SK-N-SH (cell line): ENCODE data around the gene TEKTIP1. TPM values are rescaled to one million over a fixed set of nuclear protein-coding genes. Genes with fewer than 3 reads are reported as not detected.

Source experiments
- CTCF ChIA-PET: fragments of 300-600, 350-600 bp; formaldehyde crosslinking; extraction: SDS; loops from one replicate; lab custom pipeline; 2021; lab: Yijun Ruan, JAX
- POLR2A ChIA-PET: fragments of 350-600 bp; sonication (Branson Sonifier 250); formaldehyde crosslinking; extraction: SDS; loops from one replicate; lab custom pipeline; 2020; ENCODE audit warnings: antibody characterized with exemption, inconsistent platforms; lab: Yijun Ruan, JAX
- DNase-seq: peaks from one replicate; pipeline ENCODE4 v3.0.0; 2012
- H2AFZ ChIP-seq: fragments of 200-600 bp; sonication (generic); 2 replicates; pipeline ENCODE4 v1.8.1; 2016; ENCODE audit warnings: antibody characterized with exemption, mild to moderate bottlenecking, low read depth
- H3F3A ChIP-seq: fragments of 200-600 bp; sonication (generic); replicated peaks from 2 replicates; pipeline ENCODE3; 2016; ENCODE audit warnings: antibody characterized with exemption, mild to moderate bottlenecking; ENCODE audit not compliant: insufficient read depth
- H3K27ac ChIP-seq, 2 experiments: fragments of 200-500 bp in 1 of 2; fragments of 200-600 bp in 1 of 2; sonication (Bioruptor generic) in 1 of 2; sonication (generic), shearing (Covaris generic) in 1 of 2; 2 replicates each; pipeline versions ENCODE4 v1.5.1 to v1.6.1; 2014 to 2016; ENCODE audit warnings: low read depth in 2 of 2, inconsistent platforms in 1 of 2, low read length in 1 of 2, mild to moderate bottlenecking in 1 of 2, mixed read lengths in 1 of 2
- H3K27me3 ChIP-seq: fragments of 200-600 bp; sonication (generic), shearing (Covaris generic); 2 replicates; pipeline ENCODE4 v1.6.1; 2016; ENCODE audit warnings: mixed run types; ENCODE audit not compliant: insufficient read depth
- H3K36me3 ChIP-seq, 2 experiments: fragments of 200-500 bp in 1 of 2; fragments of 200-600 bp in 1 of 2; sonication (Bioruptor generic) in 1 of 2; sonication (generic) in 1 of 2; replicated peaks in 1 of 2; 2 replicates each; pipeline versions ENCODE3 to v1.5.1; 2014 to 2016; ENCODE audit warnings: low read length in 1 of 2, mild to moderate bottlenecking in 1 of 2; ENCODE audit not compliant: insufficient read depth in 2 of 2, control insufficient read depth in 1 of 2
- H3K4me1 ChIP-seq, 2 experiments: fragments of 200-500 bp in 1 of 2; fragments of 200-600 bp in 1 of 2; sonication (Bioruptor generic) in 1 of 2; sonication (generic), shearing (Covaris generic) in 1 of 2; 2 replicates each; pipeline versions ENCODE4 v1.5.1 to v1.6.1; 2014 to 2016; ENCODE audit warnings: low read depth in 1 of 2, low read length in 1 of 2, mixed run types in 1 of 2; ENCODE audit not compliant: insufficient read depth in 2 of 2, control insufficient read depth in 1 of 2
- H3K4me2 ChIP-seq: fragments of 200-600 bp; sonication (generic), shearing (Covaris generic); 2 replicates; pipeline ENCODE4 v1.6.1; 2017; ENCODE audit warnings: mixed run types
- H3K4me3 ChIP-seq, 2 experiments: fragments of 200-500 bp in 1 of 2; fragments of 200-600 bp in 1 of 2; sonication (Bioruptor generic) in 1 of 2; sonication (generic), shearing (Covaris generic) in 1 of 2; 2 replicates each; pipeline versions ENCODE4 v1.5.1 to v1.8.1; 2014 to 2016; ENCODE audit warnings: low read depth in 2 of 2, inconsistent platforms in 1 of 2, low read length in 1 of 2, mild to moderate bottlenecking in 1 of 2, mixed read lengths in 1 of 2, moderate library complexity in 1 of 2
- H3K79me2 ChIP-seq: fragments of 200-600 bp; sonication (generic); 2 replicates; pipeline ENCODE4 v1.8.1; 2017; ENCODE audit warnings: mild to moderate bottlenecking; ENCODE audit not compliant: insufficient read depth
- H3K9ac ChIP-seq: fragments of 200-600 bp; sonication (generic); 2 replicates; pipeline ENCODE4 v1.6.1; 2017; ENCODE audit warnings: mixed run types
- H3K9me2 ChIP-seq: fragments of 200-600 bp; sonication (generic); 2 replicates; pipeline ENCODE4 v1.6.1; 2017; ENCODE audit warnings: mixed run types
- H3K9me3 ChIP-seq: fragments of 200-600 bp; sonication (generic); 2 replicates; pipeline ENCODE4 v1.6.1; 2017; ENCODE audit warnings: mixed run types, mild to moderate bottlenecking, moderate library complexity
- H4K20me1 ChIP-seq: fragments of 200-600 bp; sonication (generic); 2 replicates; pipeline ENCODE4 v1.6.1; 2017; ENCODE audit warnings: mild to moderate bottlenecking, mixed run types; ENCODE audit not compliant: insufficient read depth
- CHD2 ChIP-seq: fragments of 150-350 bp; IDR thresholded peaks from 2 replicates; pipeline ENCODE4 v1.6.1; 2018; ENCODE audit warnings: low read length; ENCODE audit not compliant: partially characterized antibody
- ELF1 ChIP-seq: IDR thresholded peaks from 2 replicates; pipeline ENCODE4 v1.4.0; 2012
- FOXJ3 ChIP-seq: sonication (generic); formaldehyde crosslinking; IDR thresholded peaks from 2 replicates; pipeline ENCODE4 v1.5.1; 2020; ENCODE audit warnings: mild to moderate bottlenecking, missing genetic modification reagents
- FOXM1 ChIP-seq: IDR thresholded peaks from 2 replicates; pipeline ENCODE4 v1.4.0; 2012; ENCODE audit warnings: low read depth, mild to moderate bottlenecking
- GABPA ChIP-seq: IDR thresholded peaks from 2 replicates; pipeline ENCODE4 v1.4.0; 2012; ENCODE audit warnings: low read depth, mild to moderate bottlenecking
- GATA2 ChIP-seq: sonication (generic); formaldehyde crosslinking; IDR thresholded peaks from 2 replicates; pipeline ENCODE4 v1.5.0; 2020; ENCODE audit warnings: mild to moderate bottlenecking, missing genetic modification reagents
- JUND ChIP-seq: IDR thresholded peaks from 2 replicates; pipeline ENCODE4 v1.4.0; 2012
- MEF2A ChIP-seq: IDR thresholded peaks from 2 replicates; pipeline ENCODE4 v1.4.0; 2012; ENCODE audit warnings: low read depth, borderline replicate concordance
- MXI1 ChIP-seq: IDR thresholded peaks from 2 replicates; pipeline ENCODE4 v1.6.1; 2012; ENCODE audit warnings: mild to moderate bottlenecking, low read depth, low read length, improper control_type of control experiment
- NFIC ChIP-seq: IDR thresholded peaks from 2 replicates; pipeline ENCODE4 v1.4.0; 2012; ENCODE audit warnings: borderline replicate concordance
- NRF1 ChIP-seq: IDR thresholded peaks from 2 replicates; pipeline ENCODE4 v1.6.1; 2012; ENCODE audit warnings: low read depth, mild to moderate bottlenecking, low read length
- POLR2AphosphoS5 ChIP-seq: IDR thresholded peaks from 2 replicates; pipeline ENCODE4 v1.6.1; 2012; ENCODE audit warnings: low read depth, low read length
- RCOR1 ChIP-seq: fragments of 150-350 bp; IDR thresholded peaks from 2 replicates; pipeline ENCODE4 v1.6.1; 2017; ENCODE audit warnings: antibody characterized with exemption, low read length
- RFX5 ChIP-seq: IDR thresholded peaks from 2 replicates; pipeline ENCODE4 v1.6.1; 2012; ENCODE audit warnings: mild to moderate bottlenecking, improper control_type of control experiment, low read length
- RXRA ChIP-seq: IDR thresholded peaks from 2 replicates; pipeline ENCODE4 v1.4.0; 2012; ENCODE audit warnings: low read depth, mild to moderate bottlenecking, borderline replicate concordance
- SIN3A ChIP-seq: IDR thresholded peaks from 2 replicates; pipeline ENCODE4 v1.6.1; 2012; ENCODE audit warnings: low read depth, mild to moderate bottlenecking, low read length, moderate library complexity, borderline replicate concordance
- SMC3 ChIP-seq: IDR thresholded peaks from 2 replicates; pipeline ENCODE4 v1.6.1; 2012; ENCODE audit warnings: low read depth, low read length, improper control_type of control experiment
- TEAD4 ChIP-seq: IDR thresholded peaks from 2 replicates; pipeline ENCODE4 v1.4.0; 2012; ENCODE audit warnings: mild to moderate bottlenecking, borderline replicate concordance; ENCODE audit not compliant: insufficient read depth
- YY1 ChIP-seq: IDR thresholded peaks from 2 replicates; pipeline ENCODE4 v1.4.0; 2012; ENCODE audit warnings: low read depth, mild to moderate bottlenecking
- WGBS: methylation state at CpG from one replicate; pipeline ENCODE4 v1.1.6; 2017; ENCODE audit warnings: low lambda C conversion rate; 5-methylcytosine and 5-hydroxymethylcytosine counted together
- polyA plus RNA-seq, 3 experiments: library from polyadenylated mRNA; depleted of rRNA; stranded (reverse); fragments of >200 nt; gene quantifications; 2 replicates each; pipeline ENCODE4 v1.2.3, GENCODE V29; 2012
- TF ChIP-seq, protein P1 (sequence below): fragments of 150-350 bp; IDR thresholded peaks from 2 replicates; pipeline ENCODE4 v1.6.1; 2016; ENCODE audit warnings: mild to moderate bottlenecking, low read depth, low read length
- TF ChIP-seq, protein P2 (sequence below): IDR thresholded peaks from 2 replicates; pipeline ENCODE4 v1.6.1; 2012; ENCODE audit warnings: mild to moderate bottlenecking, low read depth, low read length, moderate library complexity
- TF ChIP-seq, protein P3 (sequence below): IDR thresholded peaks from 2 replicates; pipeline ENCODE4 v1.4.0; 2012; ENCODE audit warnings: low read depth, borderline replicate concordance

TEKTIP1 gene
- polyA plus RNA-seq, 1 of the 3 experiments (the other 2 are of a cell fraction): 0.12 TPM

DNA sequence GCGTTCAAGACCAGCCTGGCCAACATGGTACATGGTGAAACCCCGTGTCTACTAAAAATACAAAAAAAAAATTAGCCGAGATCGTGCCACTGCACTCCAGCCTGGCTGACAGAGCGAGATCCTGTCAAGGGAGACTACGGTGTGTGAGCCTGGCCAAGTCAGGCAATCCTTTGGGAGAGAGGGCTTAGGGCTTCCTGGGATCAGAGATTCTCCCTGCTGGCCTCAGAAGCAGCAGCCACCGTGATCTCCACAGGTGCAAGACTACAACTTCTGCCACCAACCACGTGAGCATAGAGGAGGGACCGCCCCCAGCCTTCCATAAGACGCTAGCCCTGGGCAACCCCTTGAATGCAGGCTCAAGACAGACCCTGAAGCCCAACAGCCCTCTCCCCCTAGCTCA is 10.8 kb downstream of the TEKTIP1 start:
- Histone ChIP-seq H3K79me2 (peaks cover 38% of the 10 kb centered on the region; the same call in 1 of the 2 replicates), H3K9me2 (no peaks in the 10 kb centered on the region), H3K9ac (no peak overlapping the region), H3K4me1 (peaks cover 0 to 3% of the 10 kb centered on the region in 2 experiments; a peak in 1 of 4 replicates), H3K36me3 (peaks cover 0 to 26% of the 10 kb centered on the region in 2 experiments), H3K27me3 (no peaks in the 10 kb centered on the region), H3K27ac (no peak overlapping the region), H2AFZ (no peak overlapping the region), H4K20me1 (0 out of 2 replicates have a peak, but pooled peaks cover 5% of the 10 kb centered on the region), H3K9me3 (no peaks in the 10 kb centered on the region), H3K4me2 (no peak overlapping the region), H3K4me3 (no peak overlapping the region), H3F3A (peaks cover 7% of the 10 kb centered on the region)
- peak; percentile 16 for DNase-seq
- WGBS: 83% methylated on average over 10 of the region's 10 CpGs
- ChIA-PET POLR2A (no interaction called here), CTCF (interaction anchor here (6.0 kb wide), 1 partner anchor 7 kb away, joined by 73 read pairs; the partner anchor contains the start of gene MFSD12)
- no peak for TF ChIP-seq YY1
- no peak for TF ChIP-seq NRF1
- TF ChIP-seq RXRA: no peak
- TF ChIP-seq FOXM1: no peak
- TF ChIP-seq NFIC: no peak
- TF ChIP-seq FOXJ3: no peak
- TF ChIP-seq RCOR1: no peak
- TF ChIP-seq, protein P1, sequence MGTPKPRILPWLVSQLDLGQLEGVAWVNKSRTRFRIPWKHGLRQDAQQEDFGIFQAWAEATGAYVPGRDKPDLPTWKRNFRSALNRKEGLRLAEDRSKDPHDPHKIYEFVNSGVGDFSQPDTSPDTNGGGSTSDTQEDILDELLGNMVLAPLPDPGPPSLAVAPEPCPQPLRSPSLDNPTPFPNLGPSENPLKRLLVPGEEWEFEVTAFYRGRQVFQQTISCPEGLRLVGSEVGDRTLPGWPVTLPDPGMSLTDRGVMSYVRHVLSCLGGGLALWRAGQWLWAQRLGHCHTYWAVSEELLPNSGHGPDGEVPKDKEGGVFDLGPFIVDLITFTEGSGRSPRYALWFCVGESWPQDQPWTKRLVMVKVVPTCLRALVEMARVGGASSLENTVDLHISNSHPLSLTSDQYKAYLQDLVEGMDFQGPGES: no peak
- no peak for TF ChIP-seq JUND
- TF ChIP-seq, protein P2, sequence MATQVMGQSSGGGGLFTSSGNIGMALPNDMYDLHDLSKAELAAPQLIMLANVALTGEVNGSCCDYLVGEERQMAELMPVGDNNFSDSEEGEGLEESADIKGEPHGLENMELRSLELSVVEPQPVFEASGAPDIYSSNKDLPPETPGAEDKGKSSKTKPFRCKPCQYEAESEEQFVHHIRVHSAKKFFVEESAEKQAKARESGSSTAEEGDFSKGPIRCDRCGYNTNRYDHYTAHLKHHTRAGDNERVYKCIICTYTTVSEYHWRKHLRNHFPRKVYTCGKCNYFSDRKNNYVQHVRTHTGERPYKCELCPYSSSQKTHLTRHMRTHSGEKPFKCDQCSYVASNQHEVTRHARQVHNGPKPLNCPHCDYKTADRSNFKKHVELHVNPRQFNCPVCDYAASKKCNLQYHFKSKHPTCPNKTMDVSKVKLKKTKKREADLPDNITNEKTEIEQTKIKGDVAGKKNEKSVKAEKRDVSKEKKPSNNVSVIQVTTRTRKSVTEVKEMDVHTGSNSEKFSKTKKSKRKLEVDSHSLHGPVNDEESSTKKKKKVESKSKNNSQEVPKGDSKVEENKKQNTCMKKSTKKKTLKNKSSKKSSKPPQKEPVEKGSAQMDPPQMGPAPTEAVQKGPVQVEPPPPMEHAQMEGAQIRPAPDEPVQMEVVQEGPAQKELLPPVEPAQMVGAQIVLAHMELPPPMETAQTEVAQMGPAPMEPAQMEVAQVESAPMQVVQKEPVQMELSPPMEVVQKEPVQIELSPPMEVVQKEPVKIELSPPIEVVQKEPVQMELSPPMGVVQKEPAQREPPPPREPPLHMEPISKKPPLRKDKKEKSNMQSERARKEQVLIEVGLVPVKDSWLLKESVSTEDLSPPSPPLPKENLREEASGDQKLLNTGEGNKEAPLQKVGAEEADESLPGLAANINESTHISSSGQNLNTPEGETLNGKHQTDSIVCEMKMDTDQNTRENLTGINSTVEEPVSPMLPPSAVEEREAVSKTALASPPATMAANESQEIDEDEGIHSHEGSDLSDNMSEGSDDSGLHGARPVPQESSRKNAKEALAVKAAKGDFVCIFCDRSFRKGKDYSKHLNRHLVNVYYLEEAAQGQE: no peak

DNA sequence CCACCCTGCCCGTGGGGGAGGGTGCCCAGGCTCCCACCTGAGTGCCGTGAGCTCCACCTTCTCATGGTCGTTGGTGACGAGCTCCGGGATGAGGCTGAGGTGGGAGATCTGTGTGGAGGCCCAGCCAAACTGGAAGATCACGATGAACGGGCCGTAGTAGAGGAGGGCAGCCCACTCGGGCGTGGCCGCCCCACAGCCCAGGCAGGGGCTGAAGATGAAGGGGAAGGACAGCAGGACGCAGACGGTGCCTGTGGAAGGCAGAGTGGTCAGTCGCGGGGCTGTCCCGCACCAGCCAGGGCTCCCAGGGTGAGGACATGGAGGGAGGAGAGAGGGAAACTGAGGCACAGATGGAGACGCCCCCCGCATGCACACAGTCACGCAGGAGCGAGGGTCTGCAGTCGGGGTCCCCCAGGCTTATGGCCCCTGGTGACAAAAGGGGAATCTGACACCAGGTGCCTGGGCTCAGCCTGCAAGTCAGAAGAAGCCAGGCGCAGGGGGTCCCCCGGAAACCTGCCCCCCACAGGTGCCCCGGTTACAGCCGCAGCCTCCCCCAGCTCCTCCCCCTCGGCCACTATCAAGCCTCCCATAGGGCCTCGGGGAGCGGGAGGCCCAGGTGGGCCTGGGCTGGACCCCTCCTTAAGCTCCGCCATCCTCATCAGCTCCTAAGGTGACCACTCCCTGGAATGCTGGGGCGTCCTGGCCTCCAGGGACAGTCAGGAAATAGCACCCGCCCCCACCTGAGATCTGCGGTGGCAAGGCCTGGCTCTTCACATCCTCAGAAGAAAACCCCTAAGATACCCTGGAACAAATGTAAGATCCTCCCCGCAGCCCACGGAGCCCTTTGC is 12.2 kb downstream of the TEKTIP1 start:
- WGBS: 97% methylated on average over 16 of the region's 34 CpGs

More for the DNA sequence above, 12.2 kb downstream of the TEKTIP1 start:
- no peak overlapping the region for H3K27ac ChIP-seq
- ChIA-PET CTCF (interaction anchor here (1.1 kb wide), 1 partner anchor 35 kb away, joined by 4 read pairs; no protein-coding TSS in a partner anchor), POLR2A (no interaction called here)
- peak; percentile 17 for DNase-seq
- no peak overlapping the region for H2AFZ ChIP-seq
- peaks cover 10% of the 10 kb centered on the region; the same call in 1 of the 2 replicates for H4K20me1 ChIP-seq
- no peak overlapping the region for H3K9ac ChIP-seq
- peaks cover 51% of the 10 kb centered on the region for H3K79me2 ChIP-seq
- no peaks in the 10 kb centered on the region for H3K9me3 ChIP-seq
- H3K9me2 ChIP-seq: no peaks in the 10 kb centered on the region
- H3K27me3 ChIP-seq: no peaks in the 10 kb centered on the region
- H3K4me1 ChIP-seq: peaks cover 3 to 9% of the 10 kb centered on the region in 2 experiments; a peak in 1 of 4 replicates
- TF ChIP-seq ELF1: no peak
- no peak for TF ChIP-seq RFX5
- TF ChIP-seq TEAD4: no peak
- no peak for TF ChIP-seq MEF2A
- no peak for TF ChIP-seq GATA2 (CRISPR knock-in tag)
- no peak for TF ChIP-seq JUND
- no peak for TF ChIP-seq GABPA
- TF ChIP-seq NFIC: no peak
- TF ChIP-seq, protein P3, sequence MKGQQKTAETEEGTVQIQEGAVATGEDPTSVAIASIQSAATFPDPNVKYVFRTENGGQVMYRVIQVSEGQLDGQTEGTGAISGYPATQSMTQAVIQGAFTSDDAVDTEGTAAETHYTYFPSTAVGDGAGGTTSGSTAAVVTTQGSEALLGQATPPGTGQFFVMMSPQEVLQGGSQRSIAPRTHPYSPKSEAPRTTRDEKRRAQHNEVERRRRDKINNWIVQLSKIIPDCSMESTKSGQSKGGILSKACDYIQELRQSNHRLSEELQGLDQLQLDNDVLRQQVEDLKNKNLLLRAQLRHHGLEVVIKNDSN: no peak
- TF ChIP-seq YY1: no peak
- no peak for TF ChIP-seq FOXJ3
- TF ChIP-seq SIN3A: no peak
- no peak for TF ChIP-seq RCOR1
- no peak for TF ChIP-seq CHD2
- TF ChIP-seq POLR2AphosphoS5: no peak
- no peak for TF ChIP-seq SMC3
- TF ChIP-seq MXI1: no peak
- no peak overlapping the region for H3K4me2 ChIP-seq
- peaks cover 7% of the 10 kb centered on the region for H3F3A ChIP-seq
- H3K4me3 ChIP-seq: no peak overlapping the region
- peaks cover 0 to 19% of the 10 kb centered on the region in 2 experiments for H3K36me3 ChIP-seq
